NT2/D1 (cell line): ENCODE results near the gene CDK15.

Experiments used
- SUZ12 ChIP-seq: IDR thresholded peaks from 2 replicates; pipeline ENCODE4 v1.6.1; 2011; ENCODE audit not compliant: insufficient read length, insufficient read depth; ENCODE audit errors: extremely low read depth
- YY1 ChIP-seq: IDR thresholded peaks from 2 replicates; pipeline ENCODE4 v1.6.1; 2011; ENCODE audit not compliant: insufficient read length, insufficient read depth
- ZNF274 ChIP-seq: IDR thresholded peaks from 2 replicates; pipeline ENCODE4 v1.6.1; 2011; ENCODE audit warnings: mild to moderate bottlenecking, low read depth, low read length

GRCh38 chr2:201880579-201880978, 74.2 kb downstream of the CDK15 start:
- no peak for TF ChIP-seq ZNF274
- TF ChIP-seq YY1, result no peak
- TF ChIP-seq SUZ12, result no peak
